HG03457 (cell line): ENCODE data around the gene SYNDIG1.
"Not testable (repeated sequence)": the region's sequence is repeated elsewhere in the genome, so short reads cannot be mapped to it uniquely, and the experiment has no call there.

Experiments used
- ATAC-seq: cut with Tn5 transposase; IDR thresholded peaks from one replicate; pipeline ENCODE4 v1.9.1; 2021; ENCODE audit warnings: moderate number of reproducible peaks; ENCODE audit not compliant: unreplicated experiment

The SYNDIG1 gene

DNA sequence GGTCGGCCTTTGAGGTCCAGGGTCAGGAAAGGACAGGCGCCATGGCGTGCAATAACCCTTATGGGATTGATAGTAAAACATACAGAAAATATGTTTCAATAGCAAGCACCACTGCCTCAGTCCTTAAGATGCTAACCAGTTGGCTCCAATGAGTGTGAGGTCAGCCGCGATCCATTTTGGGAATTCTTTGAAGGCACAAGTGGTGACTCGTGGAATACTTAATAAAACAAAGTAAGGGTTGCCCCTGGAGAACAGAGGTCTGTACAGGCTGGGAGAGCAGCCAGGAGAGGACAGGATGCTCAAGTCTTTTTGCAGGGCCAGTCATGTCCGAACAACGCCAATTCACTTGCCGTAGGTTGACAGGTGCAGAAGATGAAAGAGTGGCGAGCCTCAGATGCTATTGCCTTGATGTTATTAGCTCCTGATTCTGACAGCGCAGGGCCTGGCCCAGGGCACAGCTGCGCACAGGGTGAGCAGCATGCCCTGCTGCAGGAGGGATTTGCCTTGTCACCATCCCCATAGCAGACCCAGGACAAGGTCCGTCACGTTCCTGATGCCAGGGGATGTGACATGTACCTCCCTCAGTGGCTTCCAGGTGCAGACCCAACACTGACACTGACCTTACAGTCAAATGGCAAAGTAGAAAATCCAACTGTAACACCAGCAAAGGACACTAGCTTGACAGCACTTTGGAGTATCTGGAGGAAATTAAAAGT, 21.8 kb downstream of the SYNDIG1 start:
- no peak for ATAC-seq

DNA sequence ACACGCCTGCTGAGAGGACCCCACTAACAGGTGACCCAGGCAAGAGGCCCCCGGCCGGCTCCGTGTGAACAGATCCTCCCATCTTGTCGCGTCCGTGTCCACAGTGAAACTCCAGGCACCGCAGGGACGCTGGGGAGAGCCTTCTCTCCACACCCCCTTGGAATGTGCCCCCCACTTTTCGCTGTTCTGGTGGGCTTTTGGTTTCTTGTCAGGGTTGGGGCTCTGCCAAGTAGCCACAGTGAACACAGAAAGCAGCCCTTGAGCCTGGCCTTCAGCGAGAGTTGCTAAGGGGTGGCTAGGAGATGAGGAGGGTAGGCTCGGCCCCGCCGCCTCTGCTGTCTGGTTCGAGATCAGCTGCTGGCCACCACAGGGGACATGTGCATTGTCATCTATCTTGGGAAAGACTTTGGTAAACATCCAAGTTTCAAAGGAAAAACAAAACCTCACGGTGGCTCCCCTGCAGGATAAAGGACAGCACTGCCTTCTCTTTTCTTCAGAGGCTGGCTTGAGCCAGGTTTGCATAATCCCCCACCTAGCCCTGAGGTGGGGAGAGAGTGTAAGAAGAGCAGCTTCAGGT, 22.7 kb downstream of the SYNDIG1 start:
- ATAC-seq = no peak

DNA sequence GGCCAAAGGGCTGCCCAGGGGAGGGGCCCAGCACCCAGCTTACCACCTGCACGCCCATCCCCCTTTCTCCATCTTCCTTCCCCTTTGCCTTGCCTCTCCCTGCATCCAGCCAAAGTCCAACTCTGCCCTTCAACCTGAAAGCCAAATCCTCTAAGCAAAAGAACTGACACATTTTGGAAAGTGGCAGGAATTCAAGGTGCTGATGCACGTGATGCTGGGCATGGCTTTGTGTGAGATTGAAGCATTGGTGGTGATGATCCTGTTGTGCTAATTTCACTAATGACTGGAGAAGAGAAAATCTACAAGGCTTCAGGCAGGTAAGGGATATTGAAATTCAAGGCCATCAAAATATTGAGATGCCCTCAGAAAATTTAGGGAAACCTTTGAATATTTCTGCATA, 23.3 kb downstream of the SYNDIG1 start:
- ATAC-seq = no peak

DNA sequence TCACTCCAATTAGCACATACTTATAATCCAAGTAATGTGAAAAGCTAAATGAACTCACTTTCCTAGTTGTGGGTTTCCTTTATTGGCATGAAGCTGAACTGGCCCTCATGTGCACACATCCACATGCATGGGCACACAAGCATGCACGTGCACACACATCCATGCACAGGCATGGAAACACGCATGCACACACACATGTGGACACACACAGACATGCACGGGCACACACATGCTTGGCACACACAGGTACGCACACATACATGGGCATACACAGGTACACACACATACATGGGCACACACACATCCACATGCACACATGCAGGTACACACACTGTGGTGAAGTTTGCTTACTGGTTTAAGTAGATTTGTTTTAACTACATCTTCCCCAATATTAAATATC, 23.8 kb downstream of the SYNDIG1 start:
- ATAC-seq = no peak

DNA sequence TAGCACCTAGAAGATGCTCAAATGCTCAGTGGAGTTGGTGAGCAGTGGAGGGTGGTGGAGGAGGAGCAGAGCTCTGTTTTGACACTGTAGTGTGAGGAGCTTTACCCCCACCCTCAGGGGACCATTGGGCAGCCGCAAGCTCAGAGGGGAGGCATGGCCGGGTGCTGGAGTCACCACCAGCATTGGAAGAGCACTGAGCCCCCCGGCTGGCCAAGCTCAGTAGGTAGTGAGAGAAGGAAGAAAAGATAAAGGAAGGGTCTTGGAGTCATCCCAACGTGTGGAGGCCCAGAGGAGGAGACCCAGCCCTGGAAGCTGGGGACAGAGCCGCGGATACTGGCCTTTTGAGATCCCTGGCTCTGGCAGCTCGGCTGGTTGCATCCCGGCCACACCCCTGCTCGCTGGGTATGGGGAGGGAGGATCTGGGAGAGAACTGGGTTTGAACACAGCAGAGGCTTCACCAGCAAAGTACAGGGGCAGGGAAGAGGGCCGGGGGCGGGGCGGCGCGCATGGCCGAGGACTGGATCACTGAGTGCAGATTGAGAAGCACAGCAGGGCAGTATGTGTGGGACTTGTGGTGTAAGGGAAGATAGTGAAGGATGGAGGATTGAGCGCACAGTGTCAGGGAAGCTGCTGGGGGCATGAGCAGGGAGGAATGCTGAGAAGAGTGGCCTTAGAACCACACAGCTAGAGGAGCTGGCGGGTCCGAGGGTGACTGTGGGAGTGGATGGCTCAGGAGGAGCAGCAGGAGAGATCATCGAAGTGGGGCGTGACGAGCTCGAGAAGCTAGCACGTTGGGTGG, 24.4 kb downstream of the SYNDIG1 start:
- ATAC-seq = no peak

DNA sequence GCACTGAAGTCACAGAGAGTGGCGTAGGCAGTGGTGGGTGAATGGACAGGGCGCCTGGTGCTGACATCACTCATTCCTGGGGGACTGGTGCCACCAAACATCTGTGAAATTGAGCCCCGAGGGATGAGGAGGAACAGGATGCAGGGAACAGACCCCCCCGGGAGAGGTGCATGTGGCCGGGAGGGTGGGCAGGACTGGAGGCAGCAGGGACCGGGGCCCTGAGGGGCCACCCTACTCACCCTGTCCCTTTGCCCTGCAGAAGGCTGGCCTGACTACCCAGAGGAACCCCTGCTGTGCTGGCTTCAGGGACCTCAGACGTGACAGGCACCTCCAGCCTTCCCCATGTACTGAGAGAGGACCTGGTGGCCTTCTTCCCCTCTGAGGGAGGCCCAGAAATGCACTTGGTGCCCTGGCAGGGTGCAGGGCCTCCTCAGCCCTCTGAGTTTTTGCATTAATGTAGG, 25.1 kb downstream of the SYNDIG1 start:
- no peak for ATAC-seq

DNA sequence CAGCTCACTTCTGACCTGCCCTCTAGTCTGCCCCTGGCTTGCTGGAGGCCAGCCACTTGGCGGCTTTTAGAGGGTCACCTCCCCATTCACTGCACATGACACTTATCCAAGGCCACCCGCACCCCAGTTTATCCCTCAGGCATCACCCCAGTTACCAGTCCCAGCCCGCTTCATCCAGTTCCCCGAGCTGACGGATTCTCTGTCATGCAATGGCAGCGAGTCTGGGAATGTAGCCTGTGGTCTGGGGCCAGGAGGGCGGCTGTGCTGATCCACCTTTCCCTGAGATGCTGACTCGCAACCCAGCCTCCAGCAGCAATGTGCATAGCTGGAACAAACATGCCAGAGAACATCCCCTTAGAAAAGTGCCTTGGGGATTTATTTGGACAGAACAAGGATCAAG, 25.8 kb downstream of the SYNDIG1 start:
- ATAC-seq = no peak

DNA sequence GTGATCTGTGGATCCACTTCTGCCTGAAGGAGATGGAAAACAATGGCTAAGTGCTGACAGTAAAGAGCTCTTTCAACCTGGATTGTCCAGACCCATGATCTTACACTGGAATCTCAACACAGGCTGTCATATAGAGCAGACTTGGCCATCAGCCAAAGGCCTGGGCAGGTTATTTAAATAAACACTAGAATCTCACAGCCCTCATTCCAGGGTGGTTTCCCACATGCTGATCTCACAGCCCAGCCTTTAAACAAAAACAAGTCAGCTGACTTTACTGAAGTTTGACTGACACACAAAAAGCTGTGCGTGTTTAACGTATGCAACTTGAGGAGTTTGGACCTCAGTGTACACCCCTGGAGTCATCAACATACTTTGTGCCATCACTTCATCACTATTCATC, 28.4 kb downstream of the SYNDIG1 start:
- ATAC-seq = no peak

DNA sequence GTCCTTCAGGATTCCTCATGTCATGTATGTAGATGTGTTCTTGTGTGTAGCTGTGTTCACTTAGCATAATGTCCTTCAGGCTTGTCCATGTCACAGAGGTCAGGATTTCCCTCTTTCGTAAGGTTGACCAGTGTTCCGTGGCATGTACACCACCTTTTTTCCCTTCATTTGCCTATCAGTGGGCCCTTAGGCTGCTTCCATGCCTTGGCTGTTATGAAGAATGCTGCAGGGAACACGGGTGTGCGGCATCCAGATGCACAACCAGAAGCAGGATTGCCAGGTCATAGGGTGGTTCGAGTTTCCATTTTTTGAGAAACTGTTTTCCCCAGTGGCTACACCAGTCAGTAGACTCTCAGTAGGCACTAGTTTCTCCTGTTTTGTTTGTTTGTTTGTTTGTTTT, 29.2 kb downstream of the SYNDIG1 start:
- ATAC-seq = no peak

DNA sequence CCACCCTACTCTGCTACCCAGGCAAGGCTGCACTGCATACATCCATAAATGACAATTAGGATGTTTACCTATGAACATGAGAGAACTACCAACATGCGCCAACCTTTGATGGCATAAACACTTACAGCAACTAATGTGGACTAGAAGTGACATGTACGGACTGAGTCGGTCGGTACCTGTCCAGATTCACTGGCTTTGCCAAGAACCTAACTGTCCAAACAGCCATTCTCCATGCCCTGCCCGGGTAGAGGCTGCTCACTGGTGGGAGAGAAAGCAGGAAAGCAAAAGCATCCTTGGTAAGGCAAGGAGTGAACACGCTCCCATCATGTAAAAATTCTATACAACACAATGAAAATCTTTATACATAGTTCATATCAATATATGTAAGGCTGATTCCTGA, 30.0 kb downstream of the SYNDIG1 start:
- ATAC-seq = no peak

DNA sequence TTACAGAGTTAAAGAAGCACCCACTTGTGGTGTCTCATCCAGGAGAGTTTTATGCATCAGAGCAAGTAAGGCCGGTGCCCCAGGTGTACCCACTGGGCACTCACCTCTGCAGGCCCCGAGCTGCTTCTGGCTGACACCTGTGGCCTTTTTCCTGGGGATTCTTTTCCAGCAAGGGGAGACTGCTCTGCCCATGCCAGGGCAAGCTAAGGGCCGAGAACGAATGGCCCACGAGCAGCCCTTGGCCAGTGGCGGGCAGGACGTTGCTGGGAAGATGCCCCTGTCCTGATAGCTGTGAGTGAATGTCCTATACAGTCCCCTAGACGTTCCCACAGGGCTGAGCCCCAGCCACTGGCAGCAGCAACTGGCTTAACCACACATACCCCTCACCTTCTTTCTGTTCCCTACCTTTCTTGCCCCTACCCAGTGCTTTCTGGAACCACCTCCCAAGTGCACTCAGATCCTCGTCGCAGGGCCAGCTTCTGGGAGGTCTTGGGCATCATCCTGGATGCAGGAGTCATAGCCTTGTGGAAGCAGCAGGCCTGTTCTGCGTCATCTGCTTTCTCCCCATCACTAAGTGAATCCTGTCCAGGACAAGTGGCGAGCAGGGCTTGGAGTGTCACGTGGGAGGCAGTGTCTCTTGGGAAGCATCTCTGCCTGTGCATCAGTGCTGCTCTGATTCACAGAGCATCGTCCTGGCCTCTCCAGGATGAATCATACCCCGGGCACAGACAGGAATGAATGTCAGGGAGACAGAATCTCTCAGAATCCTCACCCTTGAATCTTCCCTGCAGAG, 32.5 kb downstream of the SYNDIG1 start:
- no peak for ATAC-seq

DNA sequence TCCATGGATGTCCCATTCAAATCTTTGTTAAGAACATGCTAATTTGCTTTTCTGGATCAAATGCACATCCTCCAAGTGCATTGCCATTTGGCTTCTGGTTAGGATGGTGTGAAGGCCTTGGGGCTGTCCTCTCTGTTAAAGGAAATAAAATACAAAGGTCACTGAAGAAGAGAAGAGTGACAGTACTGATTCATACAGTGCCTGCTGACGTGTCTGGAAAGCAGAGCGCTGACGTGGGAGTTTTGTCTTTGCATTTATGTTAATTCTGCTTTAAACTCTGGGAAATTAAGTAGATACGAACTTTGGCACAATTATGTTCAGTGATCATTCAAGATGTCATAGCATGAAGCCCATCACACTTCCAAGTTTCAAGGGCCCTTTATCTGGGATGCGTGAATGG, 33.2 kb downstream of the SYNDIG1 start:
- ATAC-seq = no peak

DNA sequence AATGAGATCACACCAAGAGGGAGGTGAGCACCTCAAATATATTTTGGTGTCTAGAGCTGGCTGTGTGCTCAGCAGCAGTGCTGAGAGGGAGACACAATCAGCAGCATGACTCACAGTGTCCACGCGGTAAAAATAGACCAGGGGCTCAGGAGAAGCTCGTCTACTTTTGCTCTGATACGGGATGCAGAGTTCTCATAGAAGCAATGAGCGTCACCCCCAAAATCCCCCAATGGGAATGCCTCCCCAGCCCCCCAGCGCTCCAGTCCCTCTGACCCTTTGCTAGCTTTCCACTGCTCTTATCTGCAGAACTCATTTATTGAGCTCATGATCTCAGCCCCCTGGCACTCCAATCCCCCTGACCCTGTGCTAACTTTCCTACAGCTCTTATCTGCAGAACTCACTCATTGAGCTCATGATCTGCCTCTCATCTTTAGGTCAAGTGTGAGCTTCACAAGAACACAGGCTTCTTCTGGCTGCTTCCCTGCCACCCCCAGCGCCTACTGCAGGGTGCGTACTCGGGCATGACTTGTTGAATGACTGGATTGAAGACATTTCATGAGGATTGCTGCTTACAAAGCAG, 34.0 kb downstream of the SYNDIG1 start:
- no peak for ATAC-seq

DNA sequence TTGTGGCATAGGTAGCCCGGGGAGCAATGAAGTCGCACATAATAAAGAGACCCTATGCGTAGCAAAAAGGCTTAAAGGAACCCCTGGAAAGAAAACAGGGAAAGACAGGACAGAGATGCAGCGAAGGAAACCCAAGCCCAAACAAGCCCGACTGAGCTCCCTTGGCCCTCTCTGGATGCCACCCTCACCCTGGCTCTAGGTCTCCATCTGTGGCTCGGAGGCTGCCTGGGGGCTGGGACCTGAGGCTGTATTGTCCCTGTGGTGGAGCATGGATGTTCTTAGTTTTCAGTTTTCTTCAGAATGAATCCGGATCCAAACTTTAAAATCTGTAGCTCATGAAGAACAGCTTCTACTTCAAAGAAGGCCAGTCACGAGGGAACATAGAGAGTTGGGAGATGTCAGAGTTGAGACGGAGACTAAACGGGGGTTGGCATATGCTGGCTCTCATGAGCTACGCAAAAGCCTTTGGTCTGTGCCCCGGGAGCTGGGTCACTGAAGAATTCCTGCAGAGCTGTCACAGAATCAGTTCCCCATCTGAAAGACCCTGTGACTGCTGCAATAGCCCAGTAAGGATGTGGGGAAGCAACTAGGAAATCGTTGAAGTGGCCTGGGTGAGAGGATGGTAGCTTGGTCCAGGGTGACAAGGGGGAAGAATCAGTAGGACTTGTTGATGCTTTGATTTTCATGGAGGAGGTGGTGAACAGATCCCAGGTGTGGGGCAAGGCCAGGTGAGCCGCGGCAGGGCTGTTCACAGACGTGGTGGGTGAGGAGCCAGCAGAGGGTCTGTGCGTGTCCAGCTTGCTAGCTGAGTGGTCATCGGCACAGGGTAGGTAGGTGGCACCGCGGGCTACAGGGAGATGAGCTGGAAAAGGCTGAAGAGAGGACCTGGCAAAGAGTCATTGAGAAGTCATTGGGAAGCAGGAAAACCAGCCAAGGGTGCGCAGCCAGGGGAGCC, 35.2 kb downstream of the SYNDIG1 start:
- ATAC-seq = no peak

DNA sequence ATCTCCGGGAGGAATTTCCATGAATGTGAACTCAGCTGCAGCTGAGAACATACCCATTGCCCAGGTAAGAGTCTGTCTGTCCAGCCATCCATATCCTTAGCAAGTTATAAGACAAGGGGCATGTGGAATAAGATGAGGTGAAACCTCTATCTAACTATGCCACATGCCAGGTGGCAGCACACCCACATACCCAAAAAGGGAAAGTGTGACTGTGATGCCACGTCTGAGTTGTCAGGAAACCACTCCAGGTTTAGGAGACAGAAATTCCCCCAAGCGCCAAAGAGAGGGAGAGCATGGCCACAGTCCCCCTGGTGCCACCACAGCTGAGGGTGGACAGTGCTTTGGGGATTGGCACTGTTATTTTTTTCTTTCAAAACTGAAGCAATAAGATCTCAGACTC, 36.7 kb downstream of the SYNDIG1 start:
- no peak for ATAC-seq

DNA sequence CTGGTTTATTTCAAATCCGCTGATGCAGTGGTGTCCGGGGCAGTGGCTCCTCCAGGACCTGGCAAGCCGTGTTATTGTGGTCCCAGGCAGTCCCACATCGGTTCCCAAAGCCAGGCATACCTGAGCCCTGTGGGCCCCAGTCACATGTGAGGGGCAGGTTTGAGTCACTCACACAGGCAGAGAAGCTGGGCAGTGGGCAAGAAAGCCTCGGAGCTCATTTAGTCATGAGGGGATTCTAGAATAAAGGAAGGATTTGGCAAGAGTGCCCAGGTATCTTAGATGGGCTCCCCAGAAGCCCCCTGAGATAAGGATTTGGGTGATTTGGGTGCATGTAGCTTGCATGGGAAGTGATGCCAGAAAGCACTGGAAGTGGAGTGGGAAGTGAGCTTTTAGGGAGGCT, 37.3 kb downstream of the SYNDIG1 start:
- no peak for ATAC-seq

DNA sequence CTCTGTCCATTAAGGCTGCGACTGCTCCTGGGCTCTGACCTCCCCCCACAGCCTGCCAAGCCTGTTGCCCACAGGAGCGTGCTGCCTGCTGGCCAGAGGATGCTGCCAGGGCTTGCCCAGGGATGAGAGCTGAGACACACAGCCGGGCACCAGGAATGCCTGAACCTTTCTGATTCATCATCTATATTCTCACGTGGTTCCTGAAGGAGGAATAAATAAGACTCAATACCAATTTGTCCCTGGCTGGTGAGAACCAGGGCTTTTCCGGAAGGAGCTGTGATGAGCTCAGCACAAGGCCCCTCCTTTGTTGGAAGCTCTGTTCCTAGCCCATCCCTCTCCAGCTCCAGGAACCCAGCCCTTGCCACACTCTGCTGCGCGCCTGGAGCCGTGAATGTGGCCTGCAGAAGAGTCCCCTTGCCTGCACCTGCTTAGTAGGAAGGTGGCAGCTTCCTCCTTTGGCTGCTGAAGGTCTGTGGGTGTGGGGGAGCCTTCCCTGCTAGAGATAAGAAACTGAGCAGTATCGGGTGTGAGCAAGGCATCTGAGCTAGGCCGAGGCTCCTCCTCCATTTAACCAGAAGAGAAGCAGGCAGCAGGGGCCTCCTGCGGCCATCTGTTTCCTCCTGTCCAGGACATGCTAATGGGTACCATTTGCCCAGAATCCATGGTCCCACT, 37.9 kb downstream of the SYNDIG1 start:
- ATAC-seq = no peak

DNA sequence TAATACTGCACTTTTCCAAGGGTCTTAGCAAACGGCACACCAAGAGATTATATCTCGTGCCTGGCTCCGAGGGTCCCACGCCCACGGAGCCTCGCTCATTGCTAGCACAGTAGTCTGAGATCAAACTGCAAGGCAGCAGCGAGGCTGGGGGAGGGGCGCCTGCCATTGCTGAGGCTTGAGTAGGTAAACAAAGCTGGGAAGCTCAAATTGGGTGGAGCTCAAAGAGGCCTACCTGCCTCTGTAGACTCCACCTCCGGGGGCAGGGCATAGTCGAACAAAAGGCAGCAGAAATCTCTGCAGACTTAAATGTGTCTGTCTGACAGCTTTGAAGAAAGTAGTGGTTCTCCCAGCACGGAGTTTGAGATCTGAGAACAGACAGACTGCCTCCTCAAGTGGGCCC, 43.0 kb downstream of the SYNDIG1 start:
- ATAC-seq = not testable (repeated sequence)

DNA sequence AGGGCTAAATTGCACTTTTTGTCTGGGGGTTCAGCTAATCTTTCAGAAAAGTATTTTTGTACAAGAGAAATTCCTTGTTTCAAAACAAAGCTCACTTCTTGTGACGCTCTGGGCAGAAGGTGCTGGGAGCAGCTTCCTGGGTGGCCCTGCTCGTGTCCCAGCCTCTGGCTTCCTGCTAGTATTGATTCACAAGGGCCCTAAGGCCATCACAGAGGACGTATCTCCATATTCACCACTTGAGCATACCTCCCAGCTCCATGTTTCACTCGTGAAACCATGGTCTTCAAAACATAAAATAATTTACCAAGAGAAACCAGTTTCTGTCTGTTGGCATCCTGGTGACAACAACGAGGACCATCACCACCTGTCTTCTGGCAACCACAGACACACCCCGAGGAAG, 49.1 kb downstream of the SYNDIG1 start:
- no peak for ATAC-seq
